Measurements from ENCODE around the gene F2R.

DNA sequence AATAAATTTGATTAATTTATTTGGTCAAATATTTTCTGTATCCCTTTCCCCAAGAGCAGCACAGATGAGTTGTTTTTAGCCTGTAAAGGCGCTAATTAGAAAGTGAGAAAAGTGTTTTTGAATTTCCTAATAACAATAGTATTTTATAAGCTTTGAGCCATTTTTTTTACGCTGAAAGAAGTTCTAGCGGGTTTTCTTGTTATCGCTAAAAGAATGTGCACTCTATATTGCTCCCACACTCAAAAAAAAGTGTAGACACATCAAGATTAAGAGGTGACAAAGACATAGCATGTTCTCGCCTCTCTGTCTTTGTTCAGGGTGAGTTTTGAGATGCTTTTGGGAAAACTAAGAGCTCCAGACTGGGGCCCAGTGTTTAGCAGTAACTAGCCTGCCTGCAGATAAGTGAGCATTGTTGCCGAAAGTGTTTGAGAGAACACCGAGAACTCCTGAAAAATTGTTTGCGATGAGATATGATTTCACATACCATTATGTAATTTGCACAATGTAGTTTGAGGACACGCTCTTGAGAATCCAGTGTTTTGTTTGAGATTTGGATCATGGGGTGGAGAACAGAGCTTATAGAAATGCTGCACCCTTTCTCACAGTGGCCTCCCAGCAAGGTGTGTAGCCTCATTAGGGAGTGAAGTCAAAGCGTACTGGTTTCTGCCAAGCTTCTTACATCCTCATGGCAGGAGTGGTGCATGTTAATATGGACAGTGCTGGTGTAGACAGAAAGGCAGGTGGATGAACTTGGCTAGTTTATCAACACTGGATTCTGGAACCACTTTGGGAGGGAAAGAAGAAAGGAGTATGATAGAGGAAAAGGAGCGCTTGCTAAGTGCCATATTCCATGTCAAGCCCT is 1.5 kb downstream of the F2R start:
- TF ChIP-seq, protein P1, sequence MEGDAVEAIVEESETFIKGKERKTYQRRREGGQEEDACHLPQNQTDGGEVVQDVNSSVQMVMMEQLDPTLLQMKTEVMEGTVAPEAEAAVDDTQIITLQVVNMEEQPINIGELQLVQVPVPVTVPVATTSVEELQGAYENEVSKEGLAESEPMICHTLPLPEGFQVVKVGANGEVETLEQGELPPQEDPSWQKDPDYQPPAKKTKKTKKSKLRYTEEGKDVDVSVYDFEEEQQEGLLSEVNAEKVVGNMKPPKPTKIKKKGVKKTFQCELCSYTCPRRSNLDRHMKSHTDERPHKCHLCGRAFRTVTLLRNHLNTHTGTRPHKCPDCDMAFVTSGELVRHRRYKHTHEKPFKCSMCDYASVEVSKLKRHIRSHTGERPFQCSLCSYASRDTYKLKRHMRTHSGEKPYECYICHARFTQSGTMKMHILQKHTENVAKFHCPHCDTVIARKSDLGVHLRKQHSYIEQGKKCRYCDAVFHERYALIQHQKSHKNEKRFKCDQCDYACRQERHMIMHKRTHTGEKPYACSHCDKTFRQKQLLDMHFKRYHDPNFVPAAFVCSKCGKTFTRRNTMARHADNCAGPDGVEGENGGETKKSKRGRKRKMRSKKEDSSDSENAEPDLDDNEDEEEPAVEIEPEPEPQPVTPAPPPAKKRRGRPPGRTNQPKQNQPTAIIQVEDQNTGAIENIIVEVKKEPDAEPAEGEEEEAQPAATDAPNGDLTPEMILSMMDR (IDR thresholded peaks at IDR 0.05; ENCODE audit: low read depth, low read length): no peak
- no peak for TF ChIP-seq POLR2A (IDR thresholded peaks at IDR 0.05; ENCODE audit: extremely low read depth, insufficient read length)

Data from NB4 (cell line).